GM18505 (cell line): ENCODE data around the gene TGFBI.
A peak's percentile ranks its signal among the peaks of the same experiment; 100 is the strongest.

Source experiments
- ATAC-seq: cut with Tn5 transposase; IDR thresholded peaks from one replicate; pipeline ENCODE4 v1.9.1; 2021; ENCODE audit not compliant: unreplicated experiment
- POLR2A ChIP-seq: IDR thresholded peaks from 4 replicates; pipeline ENCODE4 v1.6.1; 2011; ENCODE audit warnings: borderline replicate concordance; ENCODE audit not compliant: insufficient read depth, insufficient read length; ENCODE audit errors: extremely low read depth

TGFBI gene

GRCh38 chr5:136027311-136027710, 1.5 kb upstream of the TGFBI start:
- no peak for ATAC-seq
- TF ChIP-seq POLR2A: no peak

- TF ChIP-seq POLR2A: no peak
- no peak for ATAC-seq
Measured at GRCh38 chr5:136028090-136028489, 698 bp upstream of the TGFBI start.

GRCh38 chr5:136030252-136030651, 1.5 kb downstream of the TGFBI start:
- no peak for ATAC-seq
- TF ChIP-seq POLR2A: no peak

- no peak for TF ChIP-seq POLR2A
- ATAC-seq: no peak
Measured at GRCh38 chr5:136030956-136031611, 2.3 kb downstream of the TGFBI start.

- no peak for ATAC-seq
- TF ChIP-seq POLR2A: no peak
Measured at GRCh38 chr5:136031711-136032110, 2.9 kb downstream of the TGFBI start.

- ATAC-seq: no peak
- no peak for TF ChIP-seq POLR2A
Measured at GRCh38 chr5:136032564-136032963, 3.8 kb downstream of the TGFBI start.

GRCh38 chr5:136033234-136033633, 4.4 kb downstream of the TGFBI start:
- ATAC-seq: no peak

GRCh38 chr5:136033848-136034247, 5.1 kb downstream of the TGFBI start:
- no peak for ATAC-seq
- TF ChIP-seq POLR2A: no peak

More at GRCh38 chr5:136033234-136033633, 4.4 kb downstream of the TGFBI start:
- no peak for TF ChIP-seq POLR2A

GRCh38 chr5:136034492-136034891, 5.7 kb downstream of the TGFBI start:
- TF ChIP-seq POLR2A: no peak
- no peak for ATAC-seq

- ATAC-seq: no peak
- no peak for TF ChIP-seq POLR2A
Measured at GRCh38 chr5:136034984-136035383, 6.2 kb downstream of the TGFBI start.

- no peak for TF ChIP-seq POLR2A
Measured at GRCh38 chr5:136035837-136036236, 7.0 kb downstream of the TGFBI start.

GRCh38 chr5:136036293-136036911, 7.6 kb downstream of the TGFBI start:
- no peak for TF ChIP-seq POLR2A
- ATAC-seq: no peak

More at GRCh38 chr5:136035837-136036236, 7.0 kb downstream of the TGFBI start:
- no peak for ATAC-seq

GRCh38 chr5:136037001-136037705, 8.4 kb downstream of the TGFBI start:
- peak; percentile 70 for ATAC-seq
- TF ChIP-seq POLR2A: no peak

GRCh38 chr5:136038635-136039034, 9.8 kb downstream of the TGFBI start:
- no peak for TF ChIP-seq POLR2A
- no peak for ATAC-seq
